Stimulated activated CD8-positive, alpha-beta memory T cell treated with anti-CD3 and anti-CD28 coated beads, Interleukin-15, amount 100 ng/mL, for 1 hour (primary cell): ENCODE results near the gene NRG2.

Experiments
- DNase-seq: peaks from one replicate; pipeline ENCODE4 v3.0.0-alpha.2; 2020; ENCODE audit warnings: low read depth

The NRG2 gene

DNA sequence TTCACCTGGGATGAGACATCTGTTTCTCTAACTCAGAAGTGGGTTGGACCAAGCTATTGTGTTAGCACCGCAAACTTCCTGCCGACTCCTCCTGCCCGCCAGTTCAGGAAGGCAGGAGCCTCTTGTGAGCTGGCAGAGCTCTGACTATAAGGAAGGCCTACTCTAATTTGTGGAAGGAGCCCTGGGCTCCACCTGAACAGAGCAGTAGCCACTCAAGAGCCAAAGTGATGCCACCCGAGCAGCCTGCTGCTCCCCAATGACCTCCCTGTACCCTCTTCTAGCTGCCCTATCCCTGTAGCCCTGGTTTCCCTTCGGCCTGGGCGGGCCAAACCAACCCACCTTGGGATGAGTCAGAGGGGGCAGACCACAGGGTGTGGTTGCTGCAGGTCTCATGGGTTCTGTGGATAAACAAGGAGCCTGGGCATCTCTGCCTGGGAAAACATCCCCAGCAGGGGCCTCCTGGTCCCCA, 165.9 kb downstream of the NRG2 start:
- no peak for DNase-seq

GRCh38 chr5:139875957-139876356, 167.1 kb downstream of the NRG2 start:
- no peak for DNase-seq

- no peak for DNase-seq
Observed at GRCh38 chr5:139872851-139873794, 170.0 kb downstream of the NRG2 start.

GRCh38 chr5:139872052-139872766, 170.9 kb downstream of the NRG2 start:
- no peak for DNase-seq

GRCh38 chr5:139871614-139872013, 171.5 kb downstream of the NRG2 start:
- DNase-seq: no peak

- no peak for DNase-seq
Observed at GRCh38 chr5:139870677-139871076, 172.4 kb downstream of the NRG2 start.

DNA sequence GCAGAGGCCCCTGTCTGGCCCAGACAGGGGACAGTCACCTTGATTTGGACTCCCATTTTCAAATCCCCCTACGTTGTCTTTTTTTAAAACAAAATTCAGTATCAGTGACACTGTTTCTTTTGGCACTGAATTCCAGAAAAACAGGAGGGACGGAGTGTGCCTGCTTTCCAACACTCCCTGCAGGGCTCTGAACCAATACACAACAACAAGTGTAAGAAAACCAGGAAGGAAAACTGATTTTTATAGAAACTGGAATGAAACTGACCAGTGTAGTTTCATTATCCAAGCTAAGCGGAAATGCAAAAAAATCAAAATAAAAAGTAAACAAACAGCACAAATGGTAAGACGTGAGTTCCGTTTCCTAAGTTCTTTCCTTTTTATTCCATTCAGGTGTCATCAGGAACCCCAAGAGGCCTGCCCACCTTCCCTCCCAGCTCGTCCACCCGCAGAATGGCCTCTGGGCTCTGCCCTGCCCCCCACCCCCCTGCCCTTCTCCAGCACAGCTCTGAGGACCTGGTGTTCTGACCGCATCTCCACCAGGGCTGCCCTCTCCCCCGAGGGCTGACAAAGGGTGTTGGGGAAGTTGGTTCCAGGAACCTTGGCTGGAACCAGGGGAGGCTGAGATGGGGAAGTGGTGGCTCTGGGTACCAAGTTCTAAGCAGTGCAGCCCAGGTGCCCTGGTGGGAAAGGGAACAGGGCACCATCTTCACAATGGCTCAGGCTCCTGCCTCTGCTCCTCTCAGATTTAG, 173.9 kb downstream of the NRG2 start:
- DNase-seq: no peak

GRCh38 chr5:139867581-139867980, 175.5 kb downstream of the NRG2 start:
- no peak for DNase-seq

DNA sequence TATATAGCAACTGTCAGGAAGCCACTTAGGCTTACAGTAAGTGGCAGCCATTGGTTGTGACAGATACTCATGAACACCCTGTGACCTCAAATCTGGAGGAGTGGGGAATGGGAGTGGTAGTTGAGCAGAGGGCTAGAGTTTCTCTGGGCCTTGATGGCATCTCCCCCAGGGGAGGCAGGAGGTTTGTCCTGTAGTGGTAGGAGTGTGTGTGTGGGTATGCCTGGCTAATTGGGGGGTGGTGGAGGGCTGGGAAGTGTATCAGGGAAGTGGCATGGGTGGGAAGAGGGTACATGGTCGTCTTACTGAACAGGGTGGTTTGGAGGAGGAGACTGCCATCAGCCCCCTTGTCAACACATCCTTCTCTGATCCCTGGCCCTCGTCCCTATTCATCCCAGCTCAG, 176.0 kb downstream of the NRG2 start:
- DNase-seq: no peak

DNA sequence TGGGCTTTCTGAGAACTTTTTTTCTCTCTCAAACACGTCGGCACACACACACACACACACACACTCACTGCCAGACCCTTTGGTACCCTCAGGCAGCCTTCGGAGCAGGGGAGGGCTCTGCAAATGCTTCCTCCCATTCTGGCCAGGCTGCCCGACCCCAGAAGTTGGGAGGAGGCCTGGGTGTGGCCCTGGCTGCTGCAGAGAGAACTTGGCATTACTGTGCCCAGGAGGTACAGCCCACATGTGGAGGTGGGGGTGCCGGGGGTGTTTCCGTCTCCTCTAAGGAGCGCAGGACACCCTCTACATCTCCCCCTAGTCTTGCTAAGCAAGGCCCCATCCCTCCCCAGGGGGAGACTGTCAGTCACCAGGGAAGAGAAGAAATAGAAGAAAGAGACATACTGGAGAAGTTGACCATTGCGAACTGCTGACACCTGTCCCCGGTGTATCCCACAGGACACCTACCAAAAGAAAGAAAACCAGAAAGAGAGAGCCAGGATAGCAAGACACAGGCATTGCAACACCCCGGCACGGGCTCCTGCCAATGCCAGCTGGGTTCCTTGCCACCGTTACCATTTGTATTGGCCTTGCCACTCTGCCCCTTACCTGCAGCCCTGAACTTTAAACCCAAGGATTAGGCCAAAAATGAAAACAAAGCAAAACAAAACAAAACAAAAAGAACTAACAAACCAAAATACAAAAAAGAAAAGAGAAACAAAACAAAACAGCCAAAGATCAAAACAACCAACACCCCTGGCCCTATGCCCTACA, 178.2 kb downstream of the NRG2 start:
- no peak for DNase-seq

GRCh38 chr5:139863855-139864558, 179.1 kb downstream of the NRG2 start:
- DNase-seq: peak; percentile 36

GRCh38 chr5:139863361-139863760, 179.7 kb downstream of the NRG2 start:
- no peak for DNase-seq

DNA sequence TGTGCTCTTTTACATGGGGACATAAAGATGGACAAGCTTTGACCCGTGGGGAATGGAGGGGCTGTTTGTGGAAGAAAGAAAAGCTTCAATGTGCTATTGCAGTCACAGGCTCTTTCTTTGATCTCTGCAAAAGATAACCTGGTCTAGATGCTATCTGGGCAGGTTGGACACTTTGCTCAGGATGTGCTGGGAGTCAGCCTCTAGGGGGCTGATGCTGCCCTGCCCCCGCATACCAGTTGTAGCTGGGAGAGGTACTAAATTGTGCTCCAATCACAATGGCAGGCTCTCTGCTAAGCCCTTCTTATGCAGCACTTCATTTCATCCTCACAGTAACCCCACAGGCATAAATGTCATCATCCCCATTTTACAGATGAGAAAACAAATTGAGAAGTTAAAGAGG, 180.3 kb downstream of the NRG2 start:
- no peak for DNase-seq

DNA sequence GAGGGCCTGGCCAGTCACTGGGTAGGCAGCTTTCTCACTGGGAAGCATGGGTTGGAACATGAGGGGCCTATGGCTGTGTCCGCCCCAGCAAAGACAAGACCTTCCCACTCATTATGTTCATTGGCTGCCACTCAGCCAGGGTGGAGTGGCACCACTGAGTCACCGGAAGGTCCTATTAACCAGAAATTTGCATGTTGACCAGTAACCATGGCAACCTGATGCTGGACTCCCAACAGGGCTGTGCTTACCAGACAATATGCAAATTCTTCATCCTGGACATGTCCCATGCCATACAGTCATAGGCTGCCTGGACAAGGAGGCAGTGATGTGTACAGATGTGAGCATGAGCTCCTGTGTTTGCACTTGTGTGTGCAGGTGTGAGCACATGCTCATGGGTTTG, 180.8 kb downstream of the NRG2 start:
- DNase-seq: no peak

DNA sequence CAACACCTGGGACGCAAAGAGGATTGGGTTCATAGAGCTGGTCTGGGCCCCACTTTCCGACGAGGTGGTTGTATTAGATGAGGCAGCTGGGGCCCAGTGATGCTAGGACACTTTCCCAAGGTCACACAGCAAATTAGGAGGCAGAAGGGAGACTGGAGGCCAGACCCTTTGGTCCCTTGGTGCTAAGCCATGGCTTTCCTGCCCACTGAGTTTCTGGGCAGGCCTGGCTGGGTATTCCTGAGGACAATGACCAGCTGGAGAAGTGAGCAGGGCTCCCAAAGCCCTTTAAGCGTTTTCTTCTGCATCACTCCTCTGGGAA, 181.3 kb downstream of the NRG2 start:
- DNase-seq: no peak

- no peak for DNase-seq
Observed at GRCh38 chr5:139861021-139861888, 181.8 kb downstream of the NRG2 start.

DNA sequence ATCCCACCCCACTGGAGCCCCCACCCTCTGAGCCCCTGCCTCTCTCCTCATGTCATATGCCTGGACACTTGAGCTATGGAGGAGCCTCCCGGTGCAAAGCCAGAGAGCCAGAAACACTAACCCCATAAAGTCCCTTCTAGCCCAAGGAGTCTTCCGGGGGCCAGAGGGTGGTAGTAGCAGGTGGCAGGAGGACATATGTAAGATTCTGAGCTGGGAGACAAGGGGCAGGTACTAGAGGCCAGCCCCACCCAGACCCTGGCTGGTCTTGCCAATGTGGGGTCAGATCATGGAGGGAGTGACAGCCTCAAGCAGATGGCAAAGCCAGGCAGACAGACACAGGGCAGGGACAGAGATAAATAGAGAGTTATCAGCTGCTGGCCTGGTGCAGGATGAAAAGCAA, 184.1 kb downstream of the NRG2 start:
- DNase-seq: no peak

DNA sequence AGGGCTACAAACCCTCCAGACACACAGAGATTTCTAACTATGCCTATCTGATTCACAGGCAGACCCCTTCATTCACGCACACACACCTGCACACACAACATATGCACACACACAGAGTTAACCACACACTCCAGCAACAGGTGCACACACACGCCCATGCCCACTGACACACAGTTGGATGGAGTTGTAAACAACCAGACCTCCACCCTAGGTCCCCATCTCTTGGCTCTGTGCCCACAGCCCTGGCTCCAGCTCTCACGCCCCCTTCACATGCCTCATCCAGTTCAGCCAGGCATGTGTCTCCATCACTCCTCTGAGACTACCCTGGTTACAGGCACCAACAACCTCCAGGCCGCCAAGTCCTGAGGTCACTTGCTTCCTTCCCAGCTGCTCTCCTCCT, 186.4 kb downstream of the NRG2 start:
- no peak for DNase-seq

DNA sequence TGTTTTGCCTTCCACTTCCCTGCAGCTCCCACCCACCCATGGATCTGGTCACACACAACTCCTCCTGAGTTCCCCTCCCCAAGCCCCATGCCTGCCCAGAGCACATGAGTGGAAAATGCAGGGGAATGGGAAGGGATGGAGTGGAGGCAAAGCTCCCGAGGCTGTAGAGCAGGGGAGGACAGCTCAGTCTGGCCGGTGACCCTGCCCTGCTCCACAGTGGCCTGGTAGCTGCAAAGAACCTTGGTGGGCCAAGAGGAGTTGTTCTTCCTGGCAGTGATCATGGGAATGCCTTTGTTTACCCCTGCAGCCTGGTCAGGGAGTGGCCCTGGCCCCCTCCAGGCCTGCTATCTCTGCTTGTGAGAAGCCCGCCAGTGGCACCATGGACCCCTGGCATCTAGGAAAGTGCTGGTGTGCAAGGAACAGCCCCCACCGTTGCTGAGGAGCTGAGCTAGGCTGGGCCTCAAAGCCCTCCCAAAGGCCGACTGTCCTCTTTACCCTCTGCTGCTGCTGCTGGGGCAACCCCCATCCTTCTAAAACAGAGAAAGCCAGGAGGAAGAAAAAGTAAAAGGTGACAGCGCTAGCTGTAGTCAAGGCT, 187.1 kb downstream of the NRG2 start:
- DNase-seq: no peak

DNA sequence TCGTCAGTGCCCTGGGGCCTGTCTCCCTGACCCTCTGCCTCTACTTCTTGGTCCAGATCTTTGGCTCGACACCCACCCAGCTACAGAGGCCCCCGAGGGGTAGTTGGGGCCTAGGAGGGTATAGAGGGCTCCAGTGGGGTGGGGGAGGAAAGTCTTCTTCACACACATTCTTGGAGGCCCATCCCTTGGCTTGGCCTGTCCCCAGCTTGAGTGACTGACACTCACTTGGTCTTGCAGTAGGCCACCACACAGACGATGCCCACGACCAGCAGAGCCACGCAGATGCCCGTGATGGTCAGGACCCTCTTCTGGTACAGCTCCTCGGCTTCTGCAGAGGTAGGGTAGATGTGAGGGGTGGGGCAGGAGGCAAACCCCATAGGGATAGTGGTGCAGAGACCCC, 187.6 kb downstream of the NRG2 start:
- no peak for DNase-seq
